BE2C (cell line): ENCODE data around the gene PPP6R2.
A peak's percentile ranks its signal among the peaks of the same experiment; 100 is the strongest.
"Not testable (repeated sequence)": the region's sequence is repeated elsewhere in the genome, so short reads cannot be mapped to it uniquely, and the experiment has no call there.

Source experiments
- DNase-seq: peaks from one replicate; pipeline ENCODE4 v3.0.0-alpha.2; 2020
- H3K27me3 ChIP-seq: fragments of 250-450 bp; sonication (Bioruptor Pico); 2 replicates; pipeline ENCODE4 v1.5.1; 2020; ENCODE audit warnings: mild to moderate bottlenecking
- H3K36me3 ChIP-seq: fragments of 250-450 bp; sonication (Bioruptor Pico); 2 replicates; pipeline ENCODE4 v1.5.1; 2020; ENCODE audit warnings: mild to moderate bottlenecking
- H3K4me1 ChIP-seq: fragments of 250-450 bp; sonication (Bioruptor Pico); 2 replicates; pipeline ENCODE4 v1.5.1; 2020
- H3K4me3 ChIP-seq: 2 replicates; pipeline ENCODE4 v1.5.1; 2011; ENCODE audit warnings: low read depth, low read length
- H3K9me3 ChIP-seq: fragments of 250-450 bp; sonication (Bioruptor Pico); 2 replicates; pipeline ENCODE4 v1.5.1; 2020
- TF ChIP-seq, protein P1 (sequence below): IDR thresholded peaks from 2 replicates; pipeline ENCODE4 v1.5.1; 2012; ENCODE audit warnings: mild to moderate bottlenecking, low read depth, low read length

The PPP6R2 gene

DNA sequence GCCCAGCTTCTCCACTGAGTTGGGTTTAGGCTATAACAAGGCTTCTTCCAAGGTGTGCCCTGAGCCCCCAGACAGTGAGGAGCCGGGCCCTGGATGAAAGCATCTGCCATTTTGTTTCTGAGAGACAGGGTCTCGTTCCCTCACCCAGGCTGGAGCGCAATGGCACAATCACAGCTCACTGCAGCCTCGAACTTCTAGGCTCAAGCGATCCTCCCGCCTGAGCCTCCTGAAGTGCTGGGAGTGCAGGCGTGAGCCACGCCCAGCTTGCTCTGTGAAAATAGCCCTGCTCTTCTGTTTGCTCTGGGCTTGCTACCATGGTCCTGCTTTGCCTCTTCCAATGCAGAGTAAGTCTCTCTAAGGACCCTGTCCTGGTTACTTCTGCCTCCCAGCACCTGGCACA, 23.0 kb upstream of the PPP6R2 start:
- H3K4me1 ChIP-seq: peaks cover 6% of the 10 kb centered on the region
- no peaks in the 10 kb centered on the region for H3K36me3 ChIP-seq
- DNase-seq: no peak
- H3K4me3 ChIP-seq: no peak overlapping the region
- TF ChIP-seq, protein P1, sequence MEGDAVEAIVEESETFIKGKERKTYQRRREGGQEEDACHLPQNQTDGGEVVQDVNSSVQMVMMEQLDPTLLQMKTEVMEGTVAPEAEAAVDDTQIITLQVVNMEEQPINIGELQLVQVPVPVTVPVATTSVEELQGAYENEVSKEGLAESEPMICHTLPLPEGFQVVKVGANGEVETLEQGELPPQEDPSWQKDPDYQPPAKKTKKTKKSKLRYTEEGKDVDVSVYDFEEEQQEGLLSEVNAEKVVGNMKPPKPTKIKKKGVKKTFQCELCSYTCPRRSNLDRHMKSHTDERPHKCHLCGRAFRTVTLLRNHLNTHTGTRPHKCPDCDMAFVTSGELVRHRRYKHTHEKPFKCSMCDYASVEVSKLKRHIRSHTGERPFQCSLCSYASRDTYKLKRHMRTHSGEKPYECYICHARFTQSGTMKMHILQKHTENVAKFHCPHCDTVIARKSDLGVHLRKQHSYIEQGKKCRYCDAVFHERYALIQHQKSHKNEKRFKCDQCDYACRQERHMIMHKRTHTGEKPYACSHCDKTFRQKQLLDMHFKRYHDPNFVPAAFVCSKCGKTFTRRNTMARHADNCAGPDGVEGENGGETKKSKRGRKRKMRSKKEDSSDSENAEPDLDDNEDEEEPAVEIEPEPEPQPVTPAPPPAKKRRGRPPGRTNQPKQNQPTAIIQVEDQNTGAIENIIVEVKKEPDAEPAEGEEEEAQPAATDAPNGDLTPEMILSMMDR: no peak
- H3K9me3 ChIP-seq: no peaks in the 10 kb centered on the region
- H3K27me3 ChIP-seq: no peaks in the 10 kb centered on the region

DNA sequence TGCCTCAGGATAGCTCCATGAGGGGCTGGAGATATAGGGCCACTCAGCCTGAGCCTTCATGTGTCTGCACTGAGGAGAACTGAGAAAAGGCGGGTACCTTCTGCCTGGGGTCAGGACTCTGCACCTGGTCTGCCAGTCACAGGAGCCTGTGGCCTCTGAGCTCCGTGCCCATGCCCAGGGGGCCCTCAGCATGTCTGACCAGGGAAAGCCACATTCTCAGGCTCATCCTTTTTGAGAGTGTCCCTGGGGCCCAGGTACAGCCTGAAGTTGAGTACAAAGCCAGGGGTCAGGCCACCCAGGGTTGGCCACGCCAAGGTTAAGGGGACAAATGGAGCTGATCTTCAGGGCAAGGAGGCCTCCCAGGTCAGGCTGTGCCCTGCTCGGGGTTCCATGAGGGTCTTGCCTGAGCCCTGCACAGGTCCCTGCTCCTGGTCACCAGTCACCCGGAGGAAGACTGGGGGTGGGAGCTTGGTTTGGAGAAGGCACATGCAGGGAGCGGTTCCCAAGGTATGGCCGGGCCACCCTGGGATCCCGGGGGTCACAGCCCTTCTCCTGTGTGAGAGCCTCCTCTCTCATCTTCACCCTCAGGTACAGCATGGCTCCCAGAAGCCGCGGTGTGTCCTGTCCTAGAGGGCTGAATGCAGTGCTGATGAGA, 22.3 kb upstream of the PPP6R2 start:
- H3K27me3 ChIP-seq: no peaks in the 10 kb centered on the region
- no peaks in the 10 kb centered on the region for H3K36me3 ChIP-seq
- H3K4me1 ChIP-seq: peaks cover 6% of the 10 kb centered on the region
- DNase-seq: no peak
- H3K9me3 ChIP-seq: no peaks in the 10 kb centered on the region
- TF ChIP-seq, protein P1: no peak
- no peak overlapping the region for H3K4me3 ChIP-seq

DNA sequence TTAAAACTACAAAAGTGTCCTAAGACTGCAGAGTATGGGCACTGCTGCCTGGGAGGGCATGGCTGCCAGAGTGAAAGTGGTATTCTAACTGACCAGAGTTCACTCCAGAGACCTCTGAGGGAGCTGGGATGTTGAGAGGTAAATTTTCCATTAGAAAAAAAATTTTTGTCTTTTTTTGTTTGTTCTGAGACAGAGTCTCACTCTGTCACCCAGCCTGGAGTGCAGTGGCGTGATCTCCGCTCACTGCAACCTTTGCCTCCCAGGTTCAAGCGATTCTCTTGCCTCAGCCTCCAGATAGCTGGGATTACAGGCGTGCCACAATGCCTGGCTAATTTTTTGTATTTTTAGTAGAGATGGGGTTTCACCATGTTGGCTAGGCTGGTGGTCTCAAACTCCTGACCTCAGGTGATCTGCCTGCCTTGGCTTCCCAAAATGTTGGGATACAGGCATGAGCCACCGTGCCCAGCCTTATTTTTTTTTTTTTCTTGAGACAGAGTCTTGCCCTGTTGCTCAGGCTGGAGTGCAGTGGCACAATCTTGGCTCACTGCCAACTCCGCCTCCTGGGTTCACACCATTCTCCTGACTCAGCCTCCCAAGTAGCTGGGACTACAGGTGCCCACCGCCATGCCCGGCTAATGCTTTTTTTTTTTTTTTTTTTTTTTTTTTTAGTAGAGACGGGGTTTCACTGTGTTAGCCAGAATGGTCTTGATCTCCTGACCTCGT, 20.6 kb upstream of the PPP6R2 start:
- H3K9me3 ChIP-seq, H3K4me1 ChIP-seq, H3K36me3 ChIP-seq, H3K4me3 ChIP-seq, H3K27me3 ChIP-seq: not testable (repeated sequence)
- peak; percentile 24 for DNase-seq

DNA sequence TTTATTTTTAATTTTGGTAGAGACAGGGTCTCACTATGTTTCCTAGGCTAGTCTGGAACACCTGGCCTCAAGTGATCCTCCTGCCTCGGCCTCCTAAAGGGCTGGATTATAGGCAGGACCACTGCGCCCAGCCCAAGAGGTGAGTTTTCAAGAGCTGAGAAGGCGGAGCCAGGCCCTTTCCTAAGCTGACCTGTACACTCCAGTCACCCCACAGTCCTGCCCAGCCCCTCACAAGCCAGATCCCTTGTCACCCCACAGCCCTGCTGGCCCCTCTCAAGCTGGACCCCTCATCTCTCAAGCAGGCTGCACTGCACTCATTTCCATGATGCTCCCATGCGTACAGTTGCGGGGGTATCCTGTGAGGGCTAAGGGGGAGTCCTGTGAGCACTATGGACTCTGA, 19.2 kb upstream of the PPP6R2 start:
- TF ChIP-seq, protein P1: no peak
- Histone ChIP-seq H3K9me3 (no peaks in the 10 kb centered on the region), H3K4me1 (peaks cover 2% of the 10 kb centered on the region), H3K36me3 (no peaks in the 10 kb centered on the region), H3K27me3 (no peaks in the 10 kb centered on the region), H3K4me3 (no peak overlapping the region)
- DNase-seq: no peak

DNA sequence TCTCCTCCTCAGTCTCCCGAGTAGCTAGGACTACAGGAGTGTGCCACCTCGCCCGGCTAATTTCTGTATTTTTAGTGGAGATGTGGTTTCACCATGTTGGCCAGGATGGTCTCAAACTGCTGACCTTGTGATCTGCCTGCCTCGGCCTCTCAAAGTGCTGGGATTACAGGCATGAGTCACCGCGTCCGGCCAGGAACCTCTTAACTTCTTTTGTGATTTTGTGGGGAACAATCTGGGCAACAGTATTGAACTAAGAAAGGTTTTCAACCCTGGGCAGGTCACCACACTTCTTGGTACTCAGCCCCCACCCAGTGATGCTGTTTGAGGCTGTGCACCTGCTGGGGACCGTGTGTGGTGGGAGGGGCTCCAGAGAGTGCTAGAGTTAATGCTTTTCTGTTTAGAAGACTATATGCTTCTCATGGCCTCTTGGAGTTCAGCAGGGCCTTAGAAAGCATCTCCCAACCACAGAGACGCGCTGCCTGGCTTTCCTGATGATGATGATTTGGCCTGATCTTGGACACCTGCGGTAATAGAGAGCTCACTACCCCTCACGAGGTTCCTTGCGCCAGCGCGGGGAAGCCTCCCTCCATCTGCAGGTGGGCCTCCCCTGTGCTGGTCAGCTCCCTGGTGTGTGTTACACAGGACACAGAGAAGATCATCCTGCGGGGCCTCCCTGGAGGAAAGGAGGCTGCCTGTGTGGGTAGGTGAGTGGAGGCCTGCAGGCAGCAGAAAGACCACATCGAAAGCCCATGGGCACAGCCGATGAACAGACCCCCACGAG, 17.5 kb upstream of the PPP6R2 start:
- Histone ChIP-seq H3K4me3 (peak overlapping the region; percentile 65), H3K4me1 (no peaks in the 10 kb centered on the region; the same call in 1 of the 2 replicates), H3K9me3 (no peaks in the 10 kb centered on the region), H3K27me3 (no peaks in the 10 kb centered on the region), H3K36me3 (no peaks in the 10 kb centered on the region)
- TF ChIP-seq, protein P1: no peak
- no peak for DNase-seq

DNA sequence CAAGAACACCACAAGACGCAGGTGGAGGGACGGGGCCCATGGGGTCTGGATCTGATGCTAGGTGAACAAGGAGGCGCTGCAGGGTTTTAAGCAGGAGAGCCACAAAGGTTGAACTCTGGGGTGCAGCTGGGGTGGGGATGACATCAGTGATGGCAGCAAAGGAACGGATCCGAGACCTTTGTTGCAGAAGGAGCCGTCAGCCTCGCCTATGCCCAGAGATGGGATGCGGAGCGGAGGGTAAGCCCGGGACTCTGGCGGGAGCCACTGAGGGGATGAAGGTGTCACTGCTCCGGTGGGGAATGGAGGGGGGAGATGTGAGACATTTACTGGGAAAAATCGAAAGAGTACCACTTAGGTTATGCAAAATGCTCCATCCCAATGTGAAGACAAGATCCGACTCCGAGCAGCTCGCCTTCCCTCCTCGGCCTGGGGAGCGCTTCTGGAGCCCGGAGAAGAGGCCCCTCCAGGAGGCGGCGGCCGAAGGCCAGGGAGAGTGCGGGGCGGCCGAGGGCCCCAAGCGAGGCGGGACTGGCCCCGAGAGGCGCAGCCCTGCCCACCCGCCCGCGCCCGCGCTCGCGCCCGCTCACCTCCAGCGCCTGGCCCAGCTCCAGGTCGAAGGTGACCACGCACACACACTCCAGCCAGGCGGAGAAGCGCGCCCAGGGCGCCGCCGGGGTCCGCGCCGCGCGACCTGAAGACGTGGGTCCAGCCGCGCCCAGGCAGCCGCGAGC, 16.7 kb upstream of the PPP6R2 start:
- Histone ChIP-seq H3K4me1 (no peaks in the 10 kb centered on the region; the same call in 1 of the 2 replicates), H3K4me3 (peak overlapping the region; percentile 65), H3K9me3 (no peaks in the 10 kb centered on the region), H3K36me3 (no peaks in the 10 kb centered on the region), H3K27me3 (no peaks in the 10 kb centered on the region)
- DNase-seq: no peak
- TF ChIP-seq, protein P1: no peak
